Cardiac muscle cell (in vitro differentiated cells and primary cell): ENCODE results near the gene C8B. TPM values are rescaled to one million over a fixed set of nuclear protein-coding genes. Genes with fewer than 3 reads are reported as not detected.
A peak's percentile ranks its signal among the peaks of the same experiment; 100 is the strongest.

Source experiments
- DNase-seq, 2 donors: peaks; one replicate each; pipeline versions ENCODE4 v3.0.0 to v3.0.0-alpha.2; 2010 to 2017; ENCODE audit warnings: low read depth in 1 of 2, low spot score in 1 of 2
- H3K27ac ChIP-seq: fragments of 200-600 bp; sonication (generic); 2 replicates; pipeline ENCODE4 v1.5.1; 2016
- H3K27me3 ChIP-seq: fragments of 200-600 bp; sonication (generic); 2 replicates; pipeline ENCODE4 v1.6.0; 2016; ENCODE audit warnings: control low read depth
- H3K36me3 ChIP-seq: fragments of 200-600 bp; sonication (generic); 2 replicates; pipeline ENCODE4 v1.5.1; 2016; ENCODE audit warnings: control low read depth
- H3K4me1 ChIP-seq: fragments of 200-600 bp; sonication (generic); 2 replicates; pipeline ENCODE4 v1.8.1; 2017; ENCODE audit warnings: low read depth, mild to moderate bottlenecking, mixed run types
- H3K4me3 ChIP-seq: fragments of 200-600 bp; sonication (generic); 2 replicates; pipeline ENCODE4 v1.5.1; 2016; ENCODE audit warnings: mild to moderate bottlenecking
- H3K9me3 ChIP-seq: fragments of 200-600 bp; sonication (generic); 2 replicates; pipeline ENCODE4 v1.5.1; 2017; ENCODE audit warnings: low read depth, mild to moderate bottlenecking, control low read depth
- polyA plus RNA-seq: library from polyadenylated mRNA; unstranded; fragments of >200 nt; fragmentation: Nextera tagmentation; extraction: Ambion mirVana; gene quantifications from 2 replicates; pipeline ENCODE4 v1.2.1, GENCODE V29; 2016
- total RNA-seq: library from RNA; depleted of rRNA; stranded (reverse); fragments of >200 nt; gene quantifications from 2 replicates; pipeline ENCODE4 v1.2.3, GENCODE V29; 2016
- TF ChIP-seq, protein P1 (sequence below): IDR thresholded peaks from 2 replicates; pipeline ENCODE4 v1.5.1; 2012; ENCODE audit warnings: low read depth, mild to moderate bottlenecking, low read length

The C8B gene
- total and polyA plus RNA-seq, 2 experiments from 2014 or later: not detected

DNA sequence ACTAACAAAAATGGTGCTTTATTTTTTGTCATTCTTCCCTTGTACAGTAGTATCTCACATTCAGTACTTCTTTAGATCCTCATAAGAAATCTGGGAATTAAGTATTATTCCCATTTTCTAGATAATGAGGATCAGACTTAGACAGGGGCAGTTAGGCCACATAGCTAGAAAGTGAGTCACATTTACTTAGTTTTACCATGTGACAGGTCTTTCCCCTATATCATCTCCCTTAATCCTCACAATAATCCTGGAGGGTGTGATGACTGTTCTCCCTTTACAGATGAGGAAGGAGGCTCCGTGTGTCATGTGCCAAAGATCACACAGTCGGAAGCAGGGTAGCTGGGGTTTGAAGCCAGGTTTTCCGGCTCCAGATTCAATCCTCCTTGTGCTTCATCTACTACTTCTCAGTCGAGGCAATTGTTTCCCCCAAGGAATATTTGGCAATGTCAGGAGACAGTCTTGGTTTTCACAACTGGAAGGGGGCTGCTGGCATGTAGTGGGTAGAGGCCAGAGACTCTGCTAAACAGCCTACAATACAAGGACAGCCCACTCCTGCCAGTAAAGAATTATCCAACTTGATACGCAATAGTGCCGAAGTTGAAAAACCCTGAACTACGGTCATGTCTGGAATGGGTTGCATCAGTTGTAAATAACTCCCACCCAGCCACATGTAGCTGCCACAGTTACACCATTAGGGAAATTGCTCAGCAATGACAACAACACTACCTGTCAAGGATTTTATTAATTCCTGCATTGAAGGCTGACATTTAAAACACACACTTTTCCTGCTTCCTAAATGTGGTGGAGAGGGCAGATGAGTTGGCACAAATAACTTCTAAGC lies 54.5 kb downstream of the C8B start:
- Histone ChIP-seq H3K4me1 (peaks cover 5% of the 10 kb centered on the region), H3K9me3 (no peaks in the 10 kb centered on the region), H3K27me3 (no peaks in the 10 kb centered on the region), H3K4me3 (no peak overlapping the region), H3K27ac (no peak overlapping the region), H3K36me3 (no peaks in the 10 kb centered on the region)
- peak in 1 of 2 donors; percentile 94 for DNase-seq
- TF ChIP-seq, protein P1, sequence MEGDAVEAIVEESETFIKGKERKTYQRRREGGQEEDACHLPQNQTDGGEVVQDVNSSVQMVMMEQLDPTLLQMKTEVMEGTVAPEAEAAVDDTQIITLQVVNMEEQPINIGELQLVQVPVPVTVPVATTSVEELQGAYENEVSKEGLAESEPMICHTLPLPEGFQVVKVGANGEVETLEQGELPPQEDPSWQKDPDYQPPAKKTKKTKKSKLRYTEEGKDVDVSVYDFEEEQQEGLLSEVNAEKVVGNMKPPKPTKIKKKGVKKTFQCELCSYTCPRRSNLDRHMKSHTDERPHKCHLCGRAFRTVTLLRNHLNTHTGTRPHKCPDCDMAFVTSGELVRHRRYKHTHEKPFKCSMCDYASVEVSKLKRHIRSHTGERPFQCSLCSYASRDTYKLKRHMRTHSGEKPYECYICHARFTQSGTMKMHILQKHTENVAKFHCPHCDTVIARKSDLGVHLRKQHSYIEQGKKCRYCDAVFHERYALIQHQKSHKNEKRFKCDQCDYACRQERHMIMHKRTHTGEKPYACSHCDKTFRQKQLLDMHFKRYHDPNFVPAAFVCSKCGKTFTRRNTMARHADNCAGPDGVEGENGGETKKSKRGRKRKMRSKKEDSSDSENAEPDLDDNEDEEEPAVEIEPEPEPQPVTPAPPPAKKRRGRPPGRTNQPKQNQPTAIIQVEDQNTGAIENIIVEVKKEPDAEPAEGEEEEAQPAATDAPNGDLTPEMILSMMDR: no peak

DNA sequence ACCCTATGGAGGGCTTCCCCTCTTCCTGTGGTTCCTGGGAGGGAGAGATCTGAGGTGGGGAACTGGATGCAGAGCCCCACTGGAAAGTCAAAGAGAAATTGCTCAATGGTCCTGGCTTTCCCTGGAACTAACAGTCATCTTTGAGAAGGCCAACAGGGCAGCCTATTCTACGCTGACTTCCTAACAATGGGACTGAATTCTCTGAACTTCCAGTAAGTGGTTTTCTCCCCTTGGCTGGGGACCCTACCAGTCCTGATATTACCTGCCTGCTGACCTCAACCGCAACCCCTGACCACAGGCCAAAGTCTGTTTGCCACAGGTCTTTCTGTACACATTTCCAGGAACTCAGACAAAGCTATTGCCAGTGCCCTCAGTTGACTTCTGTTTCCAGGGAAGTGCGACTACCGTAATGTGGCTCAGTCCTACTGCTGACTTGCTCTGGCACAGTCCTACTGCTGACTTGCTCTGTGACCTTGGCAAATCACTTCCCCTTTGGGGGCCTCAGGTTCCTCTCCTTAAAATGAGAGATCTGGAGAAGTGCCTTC lies 55.3 kb downstream of the C8B start:
- Histone ChIP-seq H3K27me3 (no peaks in the 10 kb centered on the region), H3K4me3 (no peak overlapping the region), H3K36me3 (no peaks in the 10 kb centered on the region), H3K4me1 (peaks cover 5% of the 10 kb centered on the region), H3K27ac (no peak overlapping the region), H3K9me3 (no peaks in the 10 kb centered on the region)
- TF ChIP-seq, protein P1: no peak
- DNase-seq: peak in 1 of 2 donors; percentile 13

DNA sequence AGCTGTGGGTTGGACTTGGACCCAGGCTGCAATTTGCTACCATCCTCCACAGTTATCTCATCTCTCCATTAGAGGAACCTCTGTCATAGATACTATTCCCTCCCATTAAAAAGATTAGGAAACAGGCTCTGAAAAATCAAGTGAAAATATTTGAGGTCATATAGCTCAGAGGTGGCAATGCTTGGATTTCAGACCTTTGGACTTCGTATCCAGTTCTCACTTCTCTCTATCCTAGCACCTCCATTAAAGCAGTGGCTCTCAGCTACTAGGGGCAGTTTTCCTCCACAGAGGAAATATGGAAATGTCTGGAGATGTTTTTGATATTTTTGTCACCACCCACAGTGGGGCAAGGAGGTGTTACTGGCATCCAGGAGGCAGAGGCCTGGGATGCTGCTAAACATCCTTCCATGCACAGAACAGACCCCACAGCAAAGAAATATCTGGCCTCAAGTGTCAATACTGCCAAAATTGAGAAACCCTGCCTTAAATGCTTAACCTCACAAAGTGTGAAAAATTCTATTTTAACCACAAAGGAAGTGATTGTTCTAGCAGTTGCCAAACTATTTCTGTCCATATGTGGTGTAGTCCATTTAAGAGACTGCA lies 57.1 kb downstream of the C8B start:
- no peaks in the 10 kb centered on the region for H3K27me3 ChIP-seq
- peak in 1 of 2 donors; percentile 86 for DNase-seq
- no peak overlapping the region for H3K27ac ChIP-seq
- TF ChIP-seq, protein P1: no peak
- H3K36me3 ChIP-seq: no peaks in the 10 kb centered on the region
- H3K9me3 ChIP-seq: no peaks in the 10 kb centered on the region
- no peak overlapping the region for H3K4me3 ChIP-seq
- H3K4me1 ChIP-seq: peaks cover 11% of the 10 kb centered on the region

DNA sequence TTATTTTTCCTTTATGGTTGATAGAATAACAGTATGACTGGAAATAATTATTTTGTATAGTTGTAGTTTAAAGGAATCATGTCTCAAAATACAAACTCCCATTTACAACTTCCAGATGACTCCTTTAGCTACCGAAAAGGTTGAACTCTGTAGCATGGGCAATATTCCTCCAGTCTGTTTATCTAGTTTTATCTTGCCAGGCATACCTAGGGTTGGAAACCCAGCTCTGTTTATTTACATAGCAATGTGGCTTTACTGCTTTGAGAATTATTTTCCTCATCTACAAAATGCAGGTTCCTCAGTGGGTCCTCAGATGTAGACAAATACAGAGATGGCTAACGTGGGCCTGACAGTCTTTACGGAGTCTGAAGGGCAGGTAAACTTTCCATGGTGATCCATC lies 60.1 kb downstream of the C8B start:
- no peaks in the 10 kb centered on the region for H3K9me3 ChIP-seq
- no peaks in the 10 kb centered on the region for H3K36me3 ChIP-seq
- TF ChIP-seq, protein P1: no peak
- DNase-seq: no peak
- no peaks in the 10 kb centered on the region for H3K27me3 ChIP-seq
- H3K27ac ChIP-seq: no peak overlapping the region
- H3K4me3 ChIP-seq: no peak overlapping the region
- H3K4me1 ChIP-seq: peaks cover 22% of the 10 kb centered on the region

DNA sequence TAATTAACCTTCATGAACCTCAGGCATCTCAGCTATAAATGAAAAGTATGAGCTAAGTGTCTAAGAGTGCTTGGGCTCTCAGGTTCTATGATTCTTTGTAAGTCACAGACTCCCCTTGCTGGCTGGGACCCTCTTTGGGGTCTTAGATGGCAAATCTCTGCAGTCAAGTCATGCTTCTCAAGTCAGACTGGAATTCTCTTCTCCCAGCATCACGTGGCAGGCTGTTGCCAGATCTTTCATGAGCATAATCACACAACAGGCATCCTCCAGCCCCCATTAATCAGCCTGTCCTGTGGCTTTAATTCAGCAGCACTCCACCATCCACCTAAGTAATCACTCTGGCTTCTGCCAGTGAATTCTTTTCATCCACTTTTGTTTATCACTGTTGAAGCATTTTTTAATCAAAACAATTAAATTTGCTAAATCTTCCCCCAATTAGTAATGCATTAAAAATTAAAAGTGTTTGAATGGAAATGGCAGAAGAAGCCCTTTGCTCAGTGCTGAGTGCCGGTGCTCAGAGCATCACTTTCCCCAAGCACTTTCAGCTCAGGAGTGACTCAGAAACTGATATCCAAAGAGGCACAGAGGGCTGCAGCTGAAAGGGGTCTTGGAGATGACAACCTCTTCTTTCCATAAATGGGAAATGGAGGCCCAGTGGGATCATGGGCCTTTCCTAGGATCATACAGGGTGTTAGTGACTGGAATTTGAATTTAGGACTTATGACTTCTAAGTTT lies 61.0 kb downstream of the C8B start:
- TF ChIP-seq, protein P1: no peak
- peak in 1 of 2 donors; percentile 18 for DNase-seq

More for the DNA sequence above, 61.0 kb downstream of the C8B start:
- H3K27me3 ChIP-seq: no peaks in the 10 kb centered on the region
- H3K36me3 ChIP-seq: no peaks in the 10 kb centered on the region
- H3K4me1 ChIP-seq: peaks cover 18% of the 10 kb centered on the region
- H3K27ac ChIP-seq: no peak overlapping the region
- no peaks in the 10 kb centered on the region for H3K9me3 ChIP-seq
- no peak overlapping the region for H3K4me3 ChIP-seq
